ENCODE measurements around the gene HAPLN2.

- TF ChIP-seq, protein P1, sequence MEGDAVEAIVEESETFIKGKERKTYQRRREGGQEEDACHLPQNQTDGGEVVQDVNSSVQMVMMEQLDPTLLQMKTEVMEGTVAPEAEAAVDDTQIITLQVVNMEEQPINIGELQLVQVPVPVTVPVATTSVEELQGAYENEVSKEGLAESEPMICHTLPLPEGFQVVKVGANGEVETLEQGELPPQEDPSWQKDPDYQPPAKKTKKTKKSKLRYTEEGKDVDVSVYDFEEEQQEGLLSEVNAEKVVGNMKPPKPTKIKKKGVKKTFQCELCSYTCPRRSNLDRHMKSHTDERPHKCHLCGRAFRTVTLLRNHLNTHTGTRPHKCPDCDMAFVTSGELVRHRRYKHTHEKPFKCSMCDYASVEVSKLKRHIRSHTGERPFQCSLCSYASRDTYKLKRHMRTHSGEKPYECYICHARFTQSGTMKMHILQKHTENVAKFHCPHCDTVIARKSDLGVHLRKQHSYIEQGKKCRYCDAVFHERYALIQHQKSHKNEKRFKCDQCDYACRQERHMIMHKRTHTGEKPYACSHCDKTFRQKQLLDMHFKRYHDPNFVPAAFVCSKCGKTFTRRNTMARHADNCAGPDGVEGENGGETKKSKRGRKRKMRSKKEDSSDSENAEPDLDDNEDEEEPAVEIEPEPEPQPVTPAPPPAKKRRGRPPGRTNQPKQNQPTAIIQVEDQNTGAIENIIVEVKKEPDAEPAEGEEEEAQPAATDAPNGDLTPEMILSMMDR (IDR thresholded peaks at IDR 0.05): no peak
- TF ChIP-seq EZH2 (IDR thresholded peaks at IDR 0.05; ENCODE audit: borderline replicate concordance, insufficient read depth, low read depth, low read length, poor library complexity, severe bottlenecking): no peak
These were observed 36.7 kb upstream of the HAPLN2 start for GRCh38 chr1:156582388-156583017.

Data from B cell (primary cell).